Stomach (tissue), 4 donors: Measurements from ENCODE around the gene SPEN.

Experiments
- POLR2A ChIP-seq, 4 donors: fragments of 450-650 bp; IDR thresholded peaks; one replicate each; pipeline ENCODE4 v1.6.1; 2016; ENCODE audit warnings: antibody characterized with exemption in 4 of 4, control low read depth in 2 of 4, mild to moderate bottlenecking in 1 of 4, moderate library complexity in 1 of 4
- POLR2AphosphoS5 ChIP-seq, 3 donors: sonication (generic); formaldehyde crosslinking; IDR thresholded peaks; one replicate each; pipeline ENCODE4 v1.6.1; 2016; ENCODE audit warnings: antibody characterized with exemption in 3 of 3
- TF ChIP-seq, protein P1 (sequence below), 7 experiments: fragments of 450-650 bp in 4 of 7; fragments of 200-600 bp in 3 of 7; sonication (generic) in 3 of 7; IDR thresholded peaks; one replicate each; pipeline ENCODE4 v1.5.1; 2016 to 2019; ENCODE audit warnings: antibody characterized with exemption in 7 of 7, control low read depth in 2 of 7, mild to moderate bottlenecking in 1 of 7

DNA sequence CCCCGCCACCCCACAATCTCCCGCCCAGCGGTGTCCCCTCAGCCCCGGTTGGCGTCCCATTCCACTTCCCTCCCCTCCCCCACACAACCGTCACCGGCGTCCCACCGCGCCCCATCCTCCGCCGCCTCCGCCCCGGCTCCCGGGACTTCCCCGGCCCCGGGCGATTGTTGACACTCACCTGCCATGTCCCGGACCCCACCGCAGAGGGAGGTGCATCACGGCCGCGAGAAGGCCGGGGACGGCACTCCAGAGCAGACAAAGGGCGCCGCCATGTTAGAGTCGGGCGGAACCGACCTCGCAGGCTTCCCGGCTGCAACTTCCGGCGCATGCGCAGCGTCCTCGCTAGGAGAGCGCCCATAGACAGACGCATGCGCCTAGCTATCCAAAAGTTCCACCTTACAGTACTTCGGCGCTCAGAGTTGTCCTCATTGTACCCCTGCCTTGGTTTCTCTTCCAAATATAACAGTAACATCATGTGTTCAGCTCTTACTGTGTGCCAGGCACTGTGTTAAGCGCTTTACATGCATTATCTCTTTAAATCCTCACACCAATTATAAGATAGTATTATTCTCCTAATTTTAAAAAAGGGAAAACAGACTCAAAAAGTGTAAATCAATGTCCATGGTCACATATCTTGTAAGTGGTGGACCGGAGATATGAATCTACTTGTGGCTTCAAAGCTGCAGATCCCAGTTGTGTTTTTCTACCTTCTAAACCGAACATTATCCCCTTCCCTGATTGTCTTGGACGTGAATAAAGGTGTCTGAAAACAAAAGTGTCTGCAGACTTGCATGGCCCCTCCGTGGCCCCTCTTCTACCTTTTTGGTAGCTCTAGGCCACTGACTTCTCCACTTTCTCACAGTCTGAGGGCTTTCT is 128.5 kb downstream of the SPEN start, which contains the start of gene ZBTB17:
- TF ChIP-seq, protein P1, sequence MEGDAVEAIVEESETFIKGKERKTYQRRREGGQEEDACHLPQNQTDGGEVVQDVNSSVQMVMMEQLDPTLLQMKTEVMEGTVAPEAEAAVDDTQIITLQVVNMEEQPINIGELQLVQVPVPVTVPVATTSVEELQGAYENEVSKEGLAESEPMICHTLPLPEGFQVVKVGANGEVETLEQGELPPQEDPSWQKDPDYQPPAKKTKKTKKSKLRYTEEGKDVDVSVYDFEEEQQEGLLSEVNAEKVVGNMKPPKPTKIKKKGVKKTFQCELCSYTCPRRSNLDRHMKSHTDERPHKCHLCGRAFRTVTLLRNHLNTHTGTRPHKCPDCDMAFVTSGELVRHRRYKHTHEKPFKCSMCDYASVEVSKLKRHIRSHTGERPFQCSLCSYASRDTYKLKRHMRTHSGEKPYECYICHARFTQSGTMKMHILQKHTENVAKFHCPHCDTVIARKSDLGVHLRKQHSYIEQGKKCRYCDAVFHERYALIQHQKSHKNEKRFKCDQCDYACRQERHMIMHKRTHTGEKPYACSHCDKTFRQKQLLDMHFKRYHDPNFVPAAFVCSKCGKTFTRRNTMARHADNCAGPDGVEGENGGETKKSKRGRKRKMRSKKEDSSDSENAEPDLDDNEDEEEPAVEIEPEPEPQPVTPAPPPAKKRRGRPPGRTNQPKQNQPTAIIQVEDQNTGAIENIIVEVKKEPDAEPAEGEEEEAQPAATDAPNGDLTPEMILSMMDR (IDR thresholded peaks at IDR 0.05), result no peak
- TF ChIP-seq POLR2AphosphoS5 (IDR thresholded peaks at IDR 0.05), result peak; percentile 57 to 93 (median 88)
- peak in 1 of 4 donors; percentile 40 for TF ChIP-seq POLR2A (IDR thresholded peaks at IDR 0.05)
